IMR-90 (cell line): ENCODE results near the gene MAML3. TPM values are rescaled to one million over a fixed set of nuclear protein-coding genes. Genes with fewer than 3 reads are reported as not detected.

Source experiments
- ATAC-seq: fragments of 200-7000 bp; cut with Tn5 transposase; 2 replicates; pipeline ENCODE4 v1.9.1; 2020; ENCODE audit warnings: low read depth, mild to moderate bottlenecking, moderate library complexity
- BruUV-seq: library from RNA; stranded (reverse); fragments of 400-500 nt; replicated peaks from 2 replicates; lab custom pipeline; 2021; lab: Mats Ljungman, UMichigan
- CTCF ChIA-PET: fragments of 300-600 bp; formaldehyde crosslinking; extraction: SDS; loops from one replicate; lab custom pipeline; 2021; ENCODE audit warnings: antibody characterized with exemption; lab: Yijun Ruan, JAX
- POLR2A ChIA-PET: fragments of 300-600 bp; sonication (Branson Sonifier 250); formaldehyde crosslinking; loops from one replicate; lab custom pipeline; 2022; ENCODE audit warnings: antibody characterized with exemption; ENCODE audit not compliant: unreplicated experiment; lab: Charles Lee
- DNase-seq: peaks from one replicate; pipeline ENCODE4 v3.0.0; 2013
- H2AFZ ChIP-seq: replicated peaks from 2 replicates; pipeline ENCODE3; 2013; ENCODE audit warnings: low read length, mild to moderate bottlenecking; ENCODE audit not compliant: poor library complexity
- H2AK5ac ChIP-seq: 2 replicates; pipeline ENCODE4 v1.6.1; 2013; ENCODE audit warnings: low read depth, low read length, inconsistent platforms
- H2AK9ac ChIP-seq: replicated peaks from 2 replicates; pipeline ENCODE3; 2013; ENCODE audit warnings: mild to moderate bottlenecking, low read depth, low read length, moderate library complexity; ENCODE audit not compliant: poor library complexity
- H2BK120ac ChIP-seq: 2 replicates; pipeline ENCODE4 v1.6.1; 2013; ENCODE audit warnings: low read depth, low read length, inconsistent platforms
- H2BK15ac ChIP-seq: 3 replicates; pipeline ENCODE4 v1.6.1; 2013; ENCODE audit warnings: low read depth, low read length, inconsistent platforms
- H2BK20ac ChIP-seq: 2 replicates; pipeline ENCODE4 v1.6.1; 2013; ENCODE audit warnings: low read depth, mild to moderate bottlenecking, inconsistent platforms, low read length, moderate library complexity
- H2BK5ac ChIP-seq: 2 replicates; pipeline ENCODE4 v1.6.1; 2013; ENCODE audit warnings: mild to moderate bottlenecking, low read depth, low read length, inconsistent platforms; ENCODE audit not compliant: poor library complexity, severe bottlenecking
- H3K14ac ChIP-seq: replicated peaks from 2 replicates; pipeline ENCODE4 v1.6.1; 2013; ENCODE audit warnings: low read depth, low read length, inconsistent platforms
- H3K18ac ChIP-seq: 2 replicates; pipeline ENCODE4 v1.6.1; 2013; ENCODE audit warnings: low read depth, low read length, control low read depth
- H3K23ac ChIP-seq: 2 replicates; pipeline ENCODE4 v1.6.1; 2013; ENCODE audit warnings: low read depth, low read length, inconsistent platforms
- H3K27ac ChIP-seq: 2 replicates; pipeline ENCODE4 v1.5.1; 2013; ENCODE audit warnings: mild to moderate bottlenecking, control low read depth, low read length; ENCODE audit not compliant: insufficient read depth
- H3K27me3 ChIP-seq: 2 replicates; pipeline ENCODE4 v1.6.1; 2013; ENCODE audit warnings: low read length; ENCODE audit not compliant: control insufficient read depth, insufficient read depth
- H3K36me3 ChIP-seq: 2 replicates; pipeline ENCODE4 v1.6.1; 2013; ENCODE audit warnings: low read length, mixed read lengths; ENCODE audit not compliant: control insufficient read depth, insufficient read depth
- H3K4ac ChIP-seq: 2 replicates; pipeline ENCODE4 v1.6.1; 2013; ENCODE audit warnings: low read depth, low read length, inconsistent platforms
- H3K4me1 ChIP-seq: 2 replicates; pipeline ENCODE4 v1.6.1; 2013; ENCODE audit warnings: low read length, mixed read lengths; ENCODE audit not compliant: control insufficient read depth, insufficient read depth
- H3K4me2 ChIP-seq: 2 replicates; pipeline ENCODE4 v1.6.1; 2013; ENCODE audit warnings: low read depth, mild to moderate bottlenecking, control low read depth, low read length, moderate library complexity
- H3K4me3 ChIP-seq: 2 replicates; pipeline ENCODE4 v1.5.1; 2013; ENCODE audit warnings: low read depth, mild to moderate bottlenecking, control low read depth, low read length, moderate library complexity; ENCODE audit not compliant: insufficient read depth
- H3K56ac ChIP-seq: 2 replicates; pipeline ENCODE4 v1.6.1; 2013; ENCODE audit warnings: low read length, inconsistent platforms; ENCODE audit not compliant: insufficient read depth; ENCODE audit errors: extremely low read depth
- H3K79me1 ChIP-seq, 2 experiments: 2 replicates each; pipeline ENCODE4 v1.6.1; 2013; ENCODE audit warnings: low read length in 2 of 2, inconsistent platforms in 1 of 2, low read depth in 1 of 2
- H3K9ac ChIP-seq: 2 replicates; pipeline ENCODE4 v1.6.1; 2013; ENCODE audit warnings: low read depth, low read length, control low read depth
- H3K9me1 ChIP-seq: 2 replicates; pipeline ENCODE4 v1.6.1; 2013; ENCODE audit warnings: low read length, inconsistent platforms; ENCODE audit not compliant: insufficient read depth
- H3K9me3 ChIP-seq: 2 replicates; pipeline ENCODE4 v1.6.1; 2013; ENCODE audit warnings: low read length; ENCODE audit not compliant: control insufficient read depth, insufficient read depth
- H4K20me1 ChIP-seq: 2 replicates; pipeline ENCODE4 v1.6.1; 2013; ENCODE audit warnings: low read length, inconsistent platforms; ENCODE audit not compliant: insufficient read depth
- H4K5ac ChIP-seq: 2 replicates; pipeline ENCODE4 v1.6.1; 2013; ENCODE audit warnings: mild to moderate bottlenecking, low read depth, low read length, control low read depth
- H4K8ac ChIP-seq, 2 experiments: 2 replicates each; pipeline ENCODE4 v1.6.1; 2013; ENCODE audit warnings: low read depth in 2 of 2, low read length in 2 of 2, control low read depth in 1 of 2, inconsistent platforms in 1 of 2
- H4K91ac ChIP-seq: 2 replicates; pipeline ENCODE4 v1.6.1; 2013; ENCODE audit warnings: low read depth, low read length, inconsistent platforms; ENCODE audit not compliant: insufficient read depth
- BHLHE40 ChIP-seq: fragments of 150-350 bp; IDR thresholded peaks from 2 replicates; pipeline ENCODE4 v1.6.1; 2016; ENCODE audit warnings: mild to moderate bottlenecking, low read depth, low read length
- CEBPB ChIP-seq: IDR thresholded peaks from 2 replicates; pipeline ENCODE4 v1.6.1; 2012; ENCODE audit warnings: low read depth, low read length, improper control_type of control experiment
- CHD1 ChIP-seq: IDR thresholded peaks from 2 replicates; pipeline ENCODE4 v1.6.1; 2012; ENCODE audit warnings: low read depth, low read length, improper control_type of control experiment
- FOS ChIP-seq: fragments of 150-350 bp; IDR thresholded peaks from 2 replicates; pipeline ENCODE4 v1.6.1; 2016; ENCODE audit warnings: low read depth, low read length
- MAFK ChIP-seq: IDR thresholded peaks from 2 replicates; pipeline ENCODE4 v1.6.1; 2012; ENCODE audit warnings: low read depth, low read length, improper control_type of control experiment
- MAZ ChIP-seq: IDR thresholded peaks from 2 replicates; pipeline ENCODE4 v1.6.1; 2012; ENCODE audit warnings: low read depth, mild to moderate bottlenecking, low read length, improper control_type of control experiment, moderate library complexity, borderline replicate concordance
- MXI1 ChIP-seq: IDR thresholded peaks from 2 replicates; pipeline ENCODE4 v1.6.1; 2012; ENCODE audit warnings: low read depth, mild to moderate bottlenecking, low read length, moderate library complexity, borderline replicate concordance
- NFE2L2 ChIP-seq: fragments of 150-350 bp; IDR thresholded peaks from 2 replicates; pipeline ENCODE4 v1.6.1; 2016; ENCODE audit warnings: low read depth, mild to moderate bottlenecking, low read length
- POLR2A ChIP-seq: IDR thresholded peaks from 2 replicates; pipeline ENCODE4 v1.6.1; 2012; ENCODE audit warnings: mild to moderate bottlenecking, low read depth, low read length
- RAD21 ChIP-seq: IDR thresholded peaks from 2 replicates; pipeline ENCODE4 v1.6.1; 2012; ENCODE audit warnings: low read length, improper control_type of control experiment
- RCOR1 ChIP-seq: IDR thresholded peaks from 2 replicates; pipeline ENCODE4 v1.6.1; 2012; ENCODE audit warnings: mild to moderate bottlenecking, low read length, improper control_type of control experiment; ENCODE audit not compliant: insufficient replicate concordance
- RFX5 ChIP-seq: IDR thresholded peaks from 2 replicates; pipeline ENCODE4 v1.8.0; 2012; ENCODE audit warnings: low read depth, mild to moderate bottlenecking, low read length, moderate library complexity
- WGBS, 2 experiments: methylation state at CpG; one replicate each; pipeline versions ENCODE4 v1.1.5 to v1.1.7; 2013; ENCODE audit warnings: missing lambda C conversion rate in 2 of 2; ENCODE audit not compliant: insufficient read length in 1 of 2; ENCODE audit errors: extremely low coverage in 2 of 2; 5-methylcytosine and 5-hydroxymethylcytosine counted together
- dilution Hi-C: fragments of 300-500 bp; cut with HindIII; formaldehyde crosslinking; loops from one replicate; pipeline ENCODE4 v1.14.3; 2018; ENCODE audit warnings: low sequenced_read_pairs; ENCODE audit not compliant: unreplicated experiment
- in situ Hi-C: fragments of 300-500 bp; cut with MboI; formaldehyde crosslinking; loops from 3 replicates; pipeline ENCODE4 v1.14.3; 2019; ENCODE audit warnings: low sequenced_read_pairs, inconsistent platforms, mixed read lengths
- intact Hi-C: fragments of 100-400 bp; cut with micrococcal nuclease; formaldehyde crosslinking; loops from 2 replicates; pipeline ENCODE4 v1.10.0; 2022
- polyA plus RNA-seq, 3 experiments: library from polyadenylated mRNA; depleted of rRNA; stranded (reverse); fragments of >200 nt; gene quantifications; 2 replicates each; pipeline ENCODE4 v1.2.3, GENCODE V29; 2012; ENCODE audit warnings: low replicate concordance in 1 of 3
- total RNA-seq: library from RNA; depleted of rRNA; stranded (reverse); fragments of >200 nt; gene quantifications from 2 replicates; pipeline ENCODE4 v1.2.3, GENCODE V29; 2012
- TF ChIP-seq, protein P1 (sequence below): conservative IDR thresholded peaks from 2 replicates; pipeline ENCODE4 v1.5.1; 2012; ENCODE audit warnings: mild to moderate bottlenecking, low read depth, low read length, improper control_type of control experiment

Gene MAML3
- total and polyA plus RNA-seq, 2 of the 4 experiments (the other 2 are of a cell fraction), result 0.90 to 1.7 TPM

DNA sequence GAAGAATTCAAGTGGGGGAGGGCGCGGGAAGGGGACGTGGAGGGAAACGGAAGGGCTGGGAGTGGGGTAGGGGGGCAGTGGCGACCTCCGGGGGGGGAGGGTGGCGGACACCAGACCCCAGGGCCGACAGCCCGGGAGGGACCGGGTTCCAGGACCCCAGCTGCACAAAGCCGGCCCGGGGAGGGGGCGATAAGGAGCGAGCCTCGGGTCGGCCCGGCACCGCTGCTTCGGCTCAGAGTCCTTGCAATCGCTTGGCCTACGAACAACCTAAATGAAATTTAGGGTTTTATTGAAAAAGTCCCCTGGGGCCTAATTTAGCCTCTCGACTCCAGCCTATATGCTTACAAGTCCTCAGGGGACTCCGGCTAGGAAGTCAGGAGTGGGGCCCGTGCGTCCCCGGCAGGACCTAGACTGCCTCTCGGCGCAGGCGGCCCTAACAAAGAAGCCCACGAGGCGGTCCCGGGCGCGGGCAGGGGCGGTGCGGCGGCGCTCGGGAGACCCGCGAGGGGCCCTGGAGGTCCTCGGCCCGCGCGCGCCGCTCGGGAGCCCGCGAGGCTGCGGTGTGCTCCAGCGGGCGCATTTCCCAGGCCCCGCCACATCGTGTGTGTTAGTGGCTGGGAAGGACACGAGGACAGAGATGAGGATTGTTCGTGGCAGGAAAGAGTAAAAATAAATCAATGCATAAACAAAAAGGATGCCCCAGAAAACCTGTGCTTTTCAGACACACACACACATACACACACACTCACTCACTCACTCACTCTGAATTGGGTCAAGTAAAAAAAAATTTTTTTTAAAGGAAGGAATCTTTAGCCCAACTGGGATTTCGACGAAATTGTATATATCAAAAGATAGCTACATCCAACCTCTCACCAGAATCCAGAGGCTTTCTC, 418.4 kb downstream of the MAML3 start (continued):
- TF ChIP-seq MAFK (no peak), RCOR1 (no peak), FOS (no peak)

DNA sequence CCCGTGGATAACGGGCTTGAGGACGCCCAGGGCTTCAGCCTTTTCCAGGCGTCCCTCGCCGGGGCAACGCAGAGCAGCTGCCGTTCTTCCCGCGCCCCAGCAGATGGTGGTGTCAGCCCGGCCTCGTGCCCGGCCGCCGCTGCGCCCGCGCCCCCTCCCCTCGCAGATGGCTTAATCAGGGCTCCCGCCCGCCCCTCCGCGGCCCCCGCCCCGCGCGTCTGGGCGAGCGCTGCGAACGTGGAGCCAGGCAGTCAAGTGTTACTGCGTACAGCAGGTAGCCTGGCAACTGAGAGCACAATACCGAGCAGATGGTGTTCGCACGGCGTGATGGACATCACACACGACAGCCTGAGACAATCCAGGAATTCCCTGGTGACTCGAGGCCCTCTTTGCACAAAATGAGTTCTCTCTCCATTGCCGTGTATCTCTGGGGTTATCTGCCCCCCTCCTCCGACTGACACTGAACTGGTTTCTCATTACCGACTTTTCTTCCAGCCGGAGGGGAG, 419.1 kb downstream of the MAML3 start:
- WGBS, 2 experiments, result 0% methylated on average over 12 of the region's 42 CpGs; no CpG with 5 or more reads in 1 of the 2 experiments
- TF ChIP-seq, protein P1, sequence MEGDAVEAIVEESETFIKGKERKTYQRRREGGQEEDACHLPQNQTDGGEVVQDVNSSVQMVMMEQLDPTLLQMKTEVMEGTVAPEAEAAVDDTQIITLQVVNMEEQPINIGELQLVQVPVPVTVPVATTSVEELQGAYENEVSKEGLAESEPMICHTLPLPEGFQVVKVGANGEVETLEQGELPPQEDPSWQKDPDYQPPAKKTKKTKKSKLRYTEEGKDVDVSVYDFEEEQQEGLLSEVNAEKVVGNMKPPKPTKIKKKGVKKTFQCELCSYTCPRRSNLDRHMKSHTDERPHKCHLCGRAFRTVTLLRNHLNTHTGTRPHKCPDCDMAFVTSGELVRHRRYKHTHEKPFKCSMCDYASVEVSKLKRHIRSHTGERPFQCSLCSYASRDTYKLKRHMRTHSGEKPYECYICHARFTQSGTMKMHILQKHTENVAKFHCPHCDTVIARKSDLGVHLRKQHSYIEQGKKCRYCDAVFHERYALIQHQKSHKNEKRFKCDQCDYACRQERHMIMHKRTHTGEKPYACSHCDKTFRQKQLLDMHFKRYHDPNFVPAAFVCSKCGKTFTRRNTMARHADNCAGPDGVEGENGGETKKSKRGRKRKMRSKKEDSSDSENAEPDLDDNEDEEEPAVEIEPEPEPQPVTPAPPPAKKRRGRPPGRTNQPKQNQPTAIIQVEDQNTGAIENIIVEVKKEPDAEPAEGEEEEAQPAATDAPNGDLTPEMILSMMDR, result peak; percentile 77
- no peak for TF ChIP-seq NFE2L2
- 0 out of 2 replicates have a peak, but pooled peaks have one; percentile 48 for TF ChIP-seq CHD1
- TF ChIP-seq CEBPB, result 0 out of 2 replicates have a peak, but pooled peaks have one; percentile 0
- TF ChIP-seq RAD21, result peak; percentile 85
- no peak for TF ChIP-seq MAFK
- TF ChIP-seq BHLHE40, result peak; percentile 3; the same call in 1 of the 2 replicates
- no peak for TF ChIP-seq RFX5
- no peak for TF ChIP-seq MXI1
- TF ChIP-seq POLR2A, result no peak
- TF ChIP-seq MAZ, result peak; percentile 96; the same call in 1 of the 2 replicates

More for the DNA sequence above, 419.1 kb downstream of the MAML3 start:
- H3K4me1 ChIP-seq, result peaks cover 6% of the 10 kb centered on the region
- H3K9me1 ChIP-seq, result no peaks in the 10 kb centered on the region
- H2BK5ac ChIP-seq, result no peak overlapping the region
- H2BK120ac ChIP-seq, result peak overlapping the region; percentile 75
- peak overlapping the region; percentile 44; the same call in 1 of the 2 replicates for H3K56ac ChIP-seq
- peak overlapping the region; percentile 44 for H3K18ac ChIP-seq
- H4K8ac ChIP-seq, result peak overlapping the region; percentile 53 to 68; a peak in 2 of 4 replicates
- peak overlapping the region; percentile 73 for H3K23ac ChIP-seq
- CTCF ChIA-PET, result interaction anchor here (0.7 to 1.4 kb wide), 2 partner anchors 270 to 504 kb away, joined by 3 to 5 read pairs; no protein-coding TSS in a partner anchor
- no peaks in the 10 kb centered on the region for H3K9me3 ChIP-seq
- peak overlapping the region; percentile 93 for H2AFZ ChIP-seq
- H3K79me1 ChIP-seq, result no peaks in the 10 kb centered on the region
- H2AK5ac ChIP-seq, result peak overlapping the region; percentile 57; the same call in 1 of the 2 replicates
- ATAC-seq (peak; percentile 96), DNase-seq (peak; percentile 75)
- peak overlapping the region; percentile 86 for H3K14ac ChIP-seq
- no TSS peak for BruUV-seq
- peak overlapping the region; percentile 75 for H3K9ac ChIP-seq
- peak overlapping the region; percentile 15 for H3K27ac ChIP-seq
- in situ Hi-C loops (loop anchor here (10.0 kb wide), 2 partner anchors 420 to 520 kb away; partner anchors contain the start of gene MAML3), intact Hi-C loops (loop anchor here (1.0 to 10.0 kb wide), 12 partner anchors 78 to 1110 kb away; no protein-coding TSS in a partner anchor), dilution Hi-C loops (no loop called here)
- peak overlapping the region; percentile 93 for H3K4me2 ChIP-seq
- no peak overlapping the region for H2BK15ac ChIP-seq
- peak overlapping the region; percentile 57 for H4K5ac ChIP-seq
- H3K4me3 ChIP-seq, result peak overlapping the region; percentile 52
- H3K4ac ChIP-seq, result peak overlapping the region; percentile 77
- peak overlapping the region; percentile 22 for H4K91ac ChIP-seq
- H3K27me3 ChIP-seq, result no peaks in the 10 kb centered on the region
- H2AK9ac ChIP-seq, result peak overlapping the region; percentile 60
- POLR2A ChIA-PET, result no interaction called here
- no peaks in the 10 kb centered on the region; the same call in 1 of the 2 replicates for H4K20me1 ChIP-seq
- H3K36me3 ChIP-seq, result no peaks in the 10 kb centered on the region
- peak overlapping the region; percentile 36; the same call in 1 of the 2 replicates for H2BK20ac ChIP-seq
